H1 (cell line): Measurements from ENCODE around the gene SIM2. TPM values are rescaled to one million over a fixed set of nuclear protein-coding genes. Genes with fewer than 3 reads are reported as not detected.
A peak's percentile ranks its signal among the peaks of the same experiment; 100 is the strongest.

Experiments used
- CTCF ChIA-PET: fragments of 300-600 bp; sonication (Branson Sonifier 250); formaldehyde crosslinking; loops from one replicate; lab custom pipeline; 2021; ENCODE audit not compliant: partially characterized antibody; lab: Charles Lee
- POLR2A ChIA-PET: fragments of 300-600 bp; sonication (Branson Sonifier 250); formaldehyde crosslinking; loops from one replicate; lab custom pipeline; 2021; ENCODE audit warnings: inconsistent platforms; ENCODE audit not compliant: partially characterized antibody; lab: Charles Lee
- DNase-seq, 2 experiments: peaks; one replicate each; pipeline versions ENCODE4 v3.0.0 to v3.0.0-alpha.2; 2010 to 2022; ENCODE audit warnings: low spot score in 2 of 2, low read depth in 1 of 2, mixed read lengths in 1 of 2
- FAIRE-seq: peaks from 2 replicates; lab custom pipeline; 2011; peaks lifted over from hg19 to GRCh38; lab: Jason Lieb, UNC
- H2AFZ ChIP-seq: 2 replicates; pipeline ENCODE4 v1.8.1; 2012; ENCODE audit warnings: low read length, inconsistent platforms
- H2AK5ac ChIP-seq: 2 replicates; pipeline ENCODE4 v1.6.1; 2013; ENCODE audit warnings: low read depth, low read length
- H2BK120ac ChIP-seq: replicated peaks from 2 replicates; pipeline ENCODE3; 2013; ENCODE audit warnings: low read depth, low read length, inconsistent platforms
- H2BK12ac ChIP-seq: 2 replicates; pipeline ENCODE4 v1.6.1; 2013; ENCODE audit warnings: low read depth, low read length
- H2BK15ac ChIP-seq: 2 replicates; pipeline ENCODE4 v1.6.1; 2013; ENCODE audit warnings: low read length
- H2BK20ac ChIP-seq: 2 replicates; pipeline ENCODE4 v1.6.1; 2013; ENCODE audit warnings: low read length
- H2BK5ac ChIP-seq: 2 replicates; pipeline ENCODE4 v1.6.1; 2013; ENCODE audit warnings: low read depth, low read length
- H3K14ac ChIP-seq: 2 replicates; pipeline ENCODE4 v1.6.1; 2013; ENCODE audit warnings: inconsistent platforms; ENCODE audit not compliant: insufficient read length
- H3K18ac ChIP-seq: 2 replicates; pipeline ENCODE4 v1.6.1; 2013; ENCODE audit warnings: low read length; ENCODE audit errors: extremely low read depth
- H3K23ac ChIP-seq: 2 replicates; pipeline ENCODE4 v1.6.1; 2013; ENCODE audit warnings: inconsistent platforms; ENCODE audit not compliant: insufficient read length
- H3K23me2 ChIP-seq: 2 replicates; pipeline ENCODE4 v1.6.1; 2013; ENCODE audit warnings: low read depth, low read length
- H3K27ac ChIP-seq: 2 replicates; pipeline ENCODE4 v1.6.1; 2011; ENCODE audit warnings: low read depth, low read length, inconsistent platforms
- H3K27me3 ChIP-seq, 4 experiments: replicated peaks in 1 of 4; 1 replicate in 1 of 4; 2 replicates in 3 of 4; pipeline versions ENCODE4 v1.6.1 to v1.8.1; 2011 to 2013; ENCODE audit warnings: low read length in 3 of 4, mild to moderate bottlenecking in 3 of 4, inconsistent platforms in 2 of 4, mixed read lengths in 2 of 4, moderate library complexity in 1 of 4; ENCODE audit not compliant: control insufficient read depth in 3 of 4, insufficient read depth in 3 of 4; ENCODE audit errors: extremely low read depth in 1 of 4
- H3K36me3 ChIP-seq, 4 experiments: 2 replicates each; pipeline versions ENCODE4 v1.6.1 to v1.8.1; 2011 to 2013; ENCODE audit warnings: mild to moderate bottlenecking in 4 of 4, low read length in 3 of 4, moderate library complexity in 2 of 4, control low read depth in 1 of 4, inconsistent platforms in 1 of 4; ENCODE audit not compliant: insufficient read depth in 4 of 4, control insufficient read depth in 2 of 4
- H3K4ac ChIP-seq: replicated peaks from 2 replicates; pipeline ENCODE3; 2013; ENCODE audit warnings: low read length, low read depth, mixed read lengths, inconsistent platforms; ENCODE audit not compliant: insufficient read length
- H3K4me1 ChIP-seq, 4 experiments: replicated peaks in 1 of 4; 1 replicate in 1 of 4; 2 replicates in 3 of 4; pipeline versions ENCODE4 v1.6.1 to v1.8.1; 2011 to 2013; ENCODE audit warnings: low read length in 3 of 4, inconsistent platforms in 2 of 4, mixed read lengths in 1 of 4; ENCODE audit not compliant: insufficient read depth in 4 of 4, control insufficient read depth in 3 of 4
- H3K4me2 ChIP-seq, 2 experiments: 2 replicates each; pipeline versions ENCODE4 v1.6.1 to v1.8.1; 2011 to 2013; ENCODE audit warnings: low read depth in 2 of 2, low read length in 2 of 2, control low read depth in 1 of 2, inconsistent platforms in 1 of 2, mild to moderate bottlenecking in 1 of 2; ENCODE audit not compliant: insufficient read depth in 1 of 2
- H3K4me3 ChIP-seq, 4 experiments: fragments of 200-600, 300-600 bp in 1 of 4; sonication (generic), shearing (Covaris generic), sonication (Bioruptor Twin) in 1 of 4; 2 replicates each; pipeline versions ENCODE4 v1.5.1 to v1.8.1; 2011 to 2016; ENCODE audit warnings: low read length in 4 of 4, low read depth in 3 of 4, control low read depth in 2 of 4, inconsistent platforms in 2 of 4, mild to moderate bottlenecking in 2 of 4, mixed read lengths in 1 of 4, moderate library complexity in 1 of 4; ENCODE audit not compliant: insufficient read depth in 2 of 4; ENCODE audit errors: extremely low read depth in 1 of 4
- H3K56ac ChIP-seq: replicated peaks from 2 replicates; pipeline ENCODE3; 2013; ENCODE audit warnings: low read depth, mild to moderate bottlenecking, mixed read lengths, low read length, inconsistent platforms; ENCODE audit not compliant: insufficient read length
- H3K79me1 ChIP-seq: 2 replicates; pipeline ENCODE4 v1.6.1; 2013; ENCODE audit warnings: low read depth, low read length, control low read depth
- H3K79me2 ChIP-seq, 2 experiments: 2 replicates each; pipeline versions ENCODE4 v1.6.1 to v1.8.1; 2012 to 2013; ENCODE audit warnings: low read length in 2 of 2, mild to moderate bottlenecking in 2 of 2, inconsistent platforms in 1 of 2; ENCODE audit not compliant: insufficient read depth in 2 of 2, control insufficient read depth in 1 of 2
- H3K9ac ChIP-seq, 4 experiments: replicated peaks in 1 of 4; 1 replicate in 1 of 4; 2 replicates in 3 of 4; pipeline versions ENCODE4 v1.6.1 to v1.8.1; 2011 to 2013; ENCODE audit warnings: low read depth in 3 of 4, low read length in 3 of 4, control low read depth in 2 of 4, mild to moderate bottlenecking in 2 of 4, moderate library complexity in 2 of 4, inconsistent platforms in 1 of 4; ENCODE audit errors: extremely low read depth in 1 of 4
- H3K9me3 ChIP-seq, 2 experiments: 2 replicates each; pipeline versions ENCODE4 v1.6.1 to v1.8.1; 2012 to 2013; ENCODE audit warnings: mild to moderate bottlenecking in 2 of 2, moderate library complexity in 2 of 2, control low read depth in 1 of 2, inconsistent platforms in 1 of 2, low read depth in 1 of 2, low read length in 1 of 2, mixed read lengths in 1 of 2; ENCODE audit not compliant: insufficient read depth in 2 of 2
- H4K20me1 ChIP-seq, 2 experiments: replicated peaks in 1 of 2; 2 replicates each; pipeline versions ENCODE3 to v1.8.1; 2011 to 2013; ENCODE audit warnings: inconsistent platforms in 2 of 2, low read length in 2 of 2, mild to moderate bottlenecking in 1 of 2; ENCODE audit not compliant: insufficient read depth in 2 of 2, control insufficient read depth in 1 of 2
- H4K5ac ChIP-seq: 2 replicates; pipeline ENCODE4 v1.6.1; 2013; ENCODE audit warnings: low read length, low read depth, mixed read lengths, inconsistent platforms; ENCODE audit not compliant: insufficient read length
- H4K8ac ChIP-seq: 2 replicates; pipeline ENCODE4 v1.8.0; 2013; ENCODE audit warnings: mild to moderate bottlenecking, moderate library complexity, low read length, inconsistent platforms; ENCODE audit not compliant: insufficient read depth; ENCODE audit errors: extremely low read depth
- H4K91ac ChIP-seq: replicated peaks from 2 replicates; pipeline ENCODE3; 2013; ENCODE audit warnings: low read length, mixed read lengths, inconsistent platforms; ENCODE audit not compliant: insufficient read length
- EZH2 ChIP-seq: fragments of 200-600 bp; sonication (generic); IDR thresholded peaks from 2 replicates; pipeline ENCODE4 v1.7.1; 2012; ENCODE audit warnings: low read depth, mild to moderate bottlenecking, moderate library complexity, low read length, inconsistent platforms; ENCODE audit not compliant: severe bottlenecking
- HDAC2 ChIP-seq, 2 experiments: fragments of 300-600 bp in 1 of 2; sonication (generic) in 1 of 2; IDR thresholded peaks; 2 replicates each; pipeline ENCODE4 v1.6.1; 2011 to 2012; ENCODE audit warnings: low read depth in 2 of 2, low read length in 2 of 2, mild to moderate bottlenecking in 2 of 2, moderate library complexity in 2 of 2, borderline replicate concordance in 1 of 2, inconsistent platforms in 1 of 2
- NANOG ChIP-seq: IDR thresholded peaks from 2 replicates; pipeline ENCODE4 v1.6.1; 2011; ENCODE audit warnings: low read length, low read depth, mild to moderate bottlenecking, inconsistent platforms; ENCODE audit not compliant: insufficient read depth, poor library complexity, severe bottlenecking
- SP4 ChIP-seq: IDR thresholded peaks from 2 replicates; pipeline ENCODE4 v1.6.1; 2012; ENCODE audit warnings: low read length, inconsistent platforms
- SUZ12 ChIP-seq: fragments of 200-600 bp; sonication (generic); IDR thresholded peaks from 2 replicates; pipeline ENCODE4 v1.6.1; 2012; ENCODE audit warnings: mild to moderate bottlenecking, inconsistent platforms, low read length, moderate library complexity, mixed read lengths
- WGBS, 2 experiments: shearing (Covaris generic) in 1 of 2; methylation state at CpG; one replicate each; pipeline versions ENCODE4 v1.1.6 to v1.1.7; 2013 to 2015; ENCODE audit warnings: low lambda C conversion rate in 2 of 2, mixed read lengths in 2 of 2, inconsistent platforms in 1 of 2, low coverage in 1 of 2, missing lambda C conversion rate in 1 of 2; ENCODE audit not compliant: insufficient replicate concordance in 2 of 2, insufficient coverage in 1 of 2, insufficient read length in 1 of 2; ENCODE audit errors: extremely low coverage in 1 of 2, missing lambda C conversion rate in 1 of 2; 5-methylcytosine and 5-hydroxymethylcytosine counted together
- polyA plus RNA-seq, 7 experiments: library from polyadenylated mRNA; depleted of rRNA in 3 of 7; stranded (reverse) in 5 of 7; unstranded in 2 of 7; fragments of >200 nt in 5 of 7; fragments of 200-250 nt in 2 of 7; gene quantifications; 1 replicate in 5 of 7; 2 replicates in 1 of 7; 4 replicates in 1 of 7; pipeline versions ENCODE4 v1.2.1 to v1.2.3, GENCODE V29; 2011 to 2013; ENCODE audit warnings: missing spikeins in 2 of 7, mixed read lengths in 2 of 7
- total RNA-seq: library from RNA; stranded (reverse); fragmentation: NEBNext Ultra II Directional; extraction: Animal tissue kit (Norgen Biotek cat#: 25700); gene quantifications from 2 replicates; pipeline ENCODE4 v1.2.1, GENCODE V29; 2021
- TF ChIP-seq, protein P1 (sequence below), 3 experiments: IDR thresholded peaks; 1 replicate in 2 of 3; 2 replicates in 1 of 3; pipeline versions ENCODE4 v1.5.1 to v1.6.1; 2011; ENCODE audit warnings: low read length in 3 of 3, mild to moderate bottlenecking in 3 of 3, inconsistent platforms in 2 of 3, low read depth in 1 of 3, moderate library complexity in 1 of 3; ENCODE audit not compliant: insufficient read depth in 1 of 3; ENCODE audit errors: control extremely low read depth in 1 of 3

Gene SIM2
- total and polyA plus RNA-seq, 2 of the 8 experiments (the other 6 are each of a cell fraction or from before 2014, with no cell fraction given) = 0.05 to 0.26 TPM

DNA sequence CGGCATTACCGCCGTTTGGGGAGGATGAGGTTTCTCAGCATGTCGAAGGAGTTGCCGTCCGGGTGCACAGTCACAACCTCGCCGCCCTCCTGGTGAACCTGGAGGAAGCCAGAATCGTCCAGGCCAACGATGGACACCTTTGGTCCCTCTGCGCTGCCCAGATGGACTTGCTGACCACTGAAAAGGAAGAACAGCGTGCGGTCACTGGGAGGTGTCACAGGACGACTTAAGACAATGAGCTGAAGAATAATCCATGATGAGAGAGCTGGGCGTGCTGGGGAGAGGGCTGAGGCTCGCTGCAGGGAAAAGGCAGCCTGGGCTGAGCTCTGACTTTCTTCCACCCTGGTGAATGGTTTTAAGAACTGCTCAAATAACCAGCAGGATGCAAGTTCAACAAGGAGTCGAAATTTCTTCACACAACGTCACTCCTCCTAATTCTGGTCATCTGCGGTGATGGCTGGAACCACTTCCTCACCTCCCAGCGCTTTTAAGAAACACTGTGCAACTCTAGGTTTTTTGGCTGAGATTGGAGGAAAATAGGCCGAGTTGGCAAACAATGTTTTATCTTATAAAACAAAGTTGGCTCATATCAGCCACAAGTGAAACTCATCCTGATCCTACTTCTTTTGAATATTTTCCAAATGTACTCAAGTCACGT is 55.5 kb downstream of the SIM2 start:
- no peak overlapping the region for H3K14ac ChIP-seq
- H3K4me1 ChIP-seq = peaks cover 15 to 24% (median 17%) of the 10 kb centered on the region in 4 experiments
- TF ChIP-seq NANOG = no peak
- TF ChIP-seq SUZ12 = no peak
- no peak for TF ChIP-seq HDAC2 (IDR thresholded peaks at IDR 0.05; ENCODE audit: borderline replicate concordance in 1 of 2, low read depth in 2 of 2, low read length in 2 of 2)
- no peak for TF ChIP-seq SP4
- TF ChIP-seq EZH2 = no peak
- TF ChIP-seq, protein P1, sequence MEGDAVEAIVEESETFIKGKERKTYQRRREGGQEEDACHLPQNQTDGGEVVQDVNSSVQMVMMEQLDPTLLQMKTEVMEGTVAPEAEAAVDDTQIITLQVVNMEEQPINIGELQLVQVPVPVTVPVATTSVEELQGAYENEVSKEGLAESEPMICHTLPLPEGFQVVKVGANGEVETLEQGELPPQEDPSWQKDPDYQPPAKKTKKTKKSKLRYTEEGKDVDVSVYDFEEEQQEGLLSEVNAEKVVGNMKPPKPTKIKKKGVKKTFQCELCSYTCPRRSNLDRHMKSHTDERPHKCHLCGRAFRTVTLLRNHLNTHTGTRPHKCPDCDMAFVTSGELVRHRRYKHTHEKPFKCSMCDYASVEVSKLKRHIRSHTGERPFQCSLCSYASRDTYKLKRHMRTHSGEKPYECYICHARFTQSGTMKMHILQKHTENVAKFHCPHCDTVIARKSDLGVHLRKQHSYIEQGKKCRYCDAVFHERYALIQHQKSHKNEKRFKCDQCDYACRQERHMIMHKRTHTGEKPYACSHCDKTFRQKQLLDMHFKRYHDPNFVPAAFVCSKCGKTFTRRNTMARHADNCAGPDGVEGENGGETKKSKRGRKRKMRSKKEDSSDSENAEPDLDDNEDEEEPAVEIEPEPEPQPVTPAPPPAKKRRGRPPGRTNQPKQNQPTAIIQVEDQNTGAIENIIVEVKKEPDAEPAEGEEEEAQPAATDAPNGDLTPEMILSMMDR (IDR thresholded peaks at IDR 0.05; ENCODE audit: control extremely low read depth in 1 of 3, insufficient read depth in 1 of 3, low read depth in 1 of 3, low read length in 3 of 3) = peak in 2 of 3 experiments; percentile 9 to 26; a peak in 2 of 4 replicates
- TF ChIP-seq, all 59 proteins: peak for 1

More for the DNA sequence above, 55.5 kb downstream of the SIM2 start:
- no peaks in the 10 kb centered on the region for H3K9me3 ChIP-seq
- no peak overlapping the region for H4K8ac ChIP-seq
- POLR2A ChIA-PET = no interaction called here
- H3K18ac ChIP-seq = no peak overlapping the region
- H3K79me2 ChIP-seq = no peaks in the 10 kb centered on the region
- no peak overlapping the region for H4K5ac ChIP-seq
- H2BK5ac ChIP-seq = 0 out of 2 replicates have a peak overlapping the region, but pooled peaks have one; percentile 32
- H3K23ac ChIP-seq = no peak overlapping the region
- no peaks in the 10 kb centered on the region for H3K27me3 ChIP-seq
- FAIRE-seq = no peak
- no peak overlapping the region for H3K4me2 ChIP-seq
- H3K4ac ChIP-seq = no peak overlapping the region
- H2BK12ac ChIP-seq = peak overlapping the region; percentile 68
- no peak overlapping the region for H3K9ac ChIP-seq
- no peak overlapping the region for H3K27ac ChIP-seq
- H4K20me1 ChIP-seq = no peaks in the 10 kb centered on the region
- H3K79me1 ChIP-seq = no peaks in the 10 kb centered on the region
- H2AK5ac ChIP-seq = no peak overlapping the region; the same call in 1 of the 2 replicates
- 92% methylated on average over 22 of the region's 22 CpGs; no CpG with 5 or more reads in 1 of the 2 experiments for WGBS, 2 experiments
- CTCF ChIA-PET = interaction anchor here (0.7 to 2.9 kb wide), 12 partner anchors 8 to 172 kb away, joined by 3 to 10 read pairs (median 4); no protein-coding TSS in a partner anchor
- DNase-seq = no peak
- H2BK15ac ChIP-seq = peak overlapping the region; percentile 8; the same call in 1 of the 2 replicates
- H3K4me3 ChIP-seq = no peak overlapping the region
- no peak overlapping the region for H4K91ac ChIP-seq
- no peak overlapping the region for H2AFZ ChIP-seq
- peaks cover 3% of the 10 kb centered on the region for H3K23me2 ChIP-seq
- no peak overlapping the region for H3K56ac ChIP-seq
- no peaks in the 10 kb centered on the region for H3K36me3 ChIP-seq
- no peak overlapping the region for H2BK120ac ChIP-seq
- no peak overlapping the region for H2BK20ac ChIP-seq
